AG04450 (cell line): ENCODE results near the gene OR6A2. TPM values are rescaled to one million over a fixed set of nuclear protein-coding genes. Genes with fewer than 3 reads are reported as not detected.

Experiments used
- CTCF ChIA-PET: fragments of 300-600, 350-600 bp; formaldehyde crosslinking; extraction: SDS; loops from one replicate; lab custom pipeline; 2022; ENCODE audit warnings: antibody characterized with exemption, inconsistent platforms; lab: Charles Lee
- POLR2A ChIA-PET: fragments of 350-600 bp; formaldehyde crosslinking; extraction: SDS; loops from one replicate; lab custom pipeline; 2021; ENCODE audit warnings: antibody characterized with exemption, inconsistent platforms; lab: Yijun Ruan, JAX
- DNase-seq: peaks from one replicate; pipeline ENCODE4 v3.0.0-alpha.2; 2011; ENCODE audit warnings: low read depth, low spot score
- H3K27ac ChIP-seq: one replicate; pipeline ENCODE4 v1.5.1; 2012; ENCODE audit warnings: low read depth, low read length, control low read depth
- H3K27me3 ChIP-seq: one replicate; pipeline ENCODE4 v1.6.0; 2012; ENCODE audit warnings: low read length; ENCODE audit not compliant: control insufficient read depth, insufficient read depth
- H3K4me3 ChIP-seq: 2 replicates; pipeline ENCODE4 v1.5.1; 2011; ENCODE audit warnings: mild to moderate bottlenecking, low read depth, low read length, control low read depth
- H3K9me3 ChIP-seq: 2 replicates; pipeline ENCODE4 v1.5.1; 2012; ENCODE audit warnings: low read length; ENCODE audit not compliant: control insufficient read depth, insufficient read depth
- CTCF ChIP-seq: IDR thresholded peaks from 2 replicates; pipeline ENCODE4 v1.5.1; 2011; ENCODE audit warnings: low read depth, low read length, control low read depth, inconsistent platforms
- polyA plus RNA-seq: library from polyadenylated mRNA; depleted of rRNA; stranded (reverse); fragments of >200 nt; gene quantifications from 2 replicates; pipeline ENCODE4 v1.2.3, GENCODE V29; 2011

Gene OR6A2
- polyA plus RNA-seq, 1 experiment, result 0.02 TPM

DNA sequence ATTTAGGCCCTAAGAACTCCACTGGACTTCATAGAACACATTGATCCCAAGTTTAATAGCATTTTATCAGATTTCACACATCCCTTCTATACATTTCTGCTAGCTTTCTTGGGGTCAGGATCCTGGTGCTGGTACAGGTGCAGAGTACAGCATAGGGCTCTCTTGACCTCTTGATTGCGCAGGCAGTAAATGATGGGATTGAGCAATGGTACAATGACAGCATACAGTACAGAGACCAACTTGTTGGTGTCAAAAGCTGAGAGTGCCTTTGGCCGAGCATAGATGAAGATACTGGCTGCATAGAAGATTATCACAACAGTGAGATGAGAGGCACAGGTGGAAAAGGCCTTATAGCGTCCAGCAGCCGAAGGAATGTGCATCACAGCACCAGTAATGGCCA, 4.8 kb downstream of the OR6A2 start:
- POLR2A ChIA-PET, result no interaction called here
- H3K27me3 ChIP-seq, result no peaks in the 10 kb centered on the region
- CTCF ChIA-PET, result interaction anchor here (4.7 kb wide), 1 partner anchor 18 kb away, joined by 23 read pairs; no protein-coding TSS in a partner anchor

DNA sequence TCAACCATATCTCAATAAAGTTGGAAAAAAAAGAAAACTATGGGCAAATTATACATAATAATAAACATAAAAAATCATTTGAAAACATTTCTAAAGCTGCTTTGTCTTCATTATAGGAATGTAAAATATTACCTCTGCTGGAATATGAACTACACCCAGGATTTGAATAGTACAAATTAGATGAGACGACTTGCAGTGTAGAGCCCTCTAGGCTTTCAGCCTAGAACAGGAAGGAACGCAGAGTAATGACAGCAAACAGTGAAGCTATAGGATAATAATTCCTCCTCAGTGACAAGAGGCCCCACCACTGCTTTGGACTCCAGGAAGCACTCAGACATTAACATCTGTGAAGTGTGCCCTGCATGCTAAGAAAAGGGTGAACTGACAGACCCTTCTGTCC, 8.9 kb downstream of the OR6A2 start:
- DNase-seq, result no peak
- TF ChIP-seq CTCF, result no peak
- no peaks in the 10 kb centered on the region for H3K27me3 ChIP-seq
- no peak overlapping the region for H3K27ac ChIP-seq
- CTCF ChIA-PET, result interaction anchor here (1.9 kb wide), 1 partner anchor 22 kb away, joined by 7 read pairs; no protein-coding TSS in a partner anchor
- no peaks in the 10 kb centered on the region for H3K9me3 ChIP-seq
- POLR2A ChIA-PET, result no interaction called here
- H3K4me3 ChIP-seq, result no peak overlapping the region

More for the DNA sequence above, 4.8 kb downstream of the OR6A2 start:
- no peak for TF ChIP-seq CTCF
- Histone ChIP-seq H3K27ac (no peak overlapping the region), H3K4me3 (no peak overlapping the region), H3K9me3 (no peaks in the 10 kb centered on the region)
- no peak for DNase-seq

- H3K27ac ChIP-seq, result no peak within 1 kb of the TSS
- TF ChIP-seq CTCF, result no peak
- no peak within 1 kb of the TSS for H3K4me3 ChIP-seq
- CTCF ChIA-PET, result no interaction called here
- H3K27me3 ChIP-seq, result no peaks in the 10 kb centered on the region
- no peak for DNase-seq
- no peaks in the 10 kb centered on the region for H3K9me3 ChIP-seq
- POLR2A ChIA-PET, result no interaction called here
These were observed 16.8 kb downstream of the OR6A2 start, which contains the start of gene OR2AG1 for GRCh38 chr11:6782720-6783119. Gene OR2AG1, plus strand, starts transcription at chr11:6783020. Its CDS starts 2,018 bp downstream, at chr11:6785038.

GRCh38 chr11:6780829-6781228, 18.7 kb downstream of the OR6A2 start:
- POLR2A ChIA-PET, result no interaction called here
- CTCF ChIA-PET, result interaction anchor here (0.7 kb wide), 1 partner anchor 32 kb away, joined by 3 read pairs; no protein-coding TSS in a partner anchor
- no peak overlapping the region for H3K27ac ChIP-seq
- no peaks in the 10 kb centered on the region for H3K9me3 ChIP-seq
- H3K4me3 ChIP-seq, result no peak overlapping the region
- H3K27me3 ChIP-seq, result no peaks in the 10 kb centered on the region
- DNase-seq, result no peak
- TF ChIP-seq CTCF, result no peak

- Histone ChIP-seq H3K4me3 (no peak overlapping the region), H3K9me3 (no peaks in the 10 kb centered on the region), H3K27ac (no peak overlapping the region), H3K27me3 (no peaks in the 10 kb centered on the region)
- ChIA-PET POLR2A (no interaction called here), CTCF (interaction anchor here (1.2 to 1.3 kb wide), 4 partner anchors 20 to 41 kb away, joined by 4 to 8 read pairs (median 4); no protein-coding TSS in a partner anchor)
- TF ChIP-seq CTCF, result no peak
- DNase-seq, result no peak
These were observed 21.0 kb downstream of the OR6A2 start for GRCh38 chr11:6778518-6778917.
